ENCODE data around the gene DAPK3.
"Not testable (repeated sequence)": the region's sequence is repeated elsewhere in the genome, so short reads cannot be mapped to it uniquely, and the experiment has no call there.

Gene DAPK3

DNA sequence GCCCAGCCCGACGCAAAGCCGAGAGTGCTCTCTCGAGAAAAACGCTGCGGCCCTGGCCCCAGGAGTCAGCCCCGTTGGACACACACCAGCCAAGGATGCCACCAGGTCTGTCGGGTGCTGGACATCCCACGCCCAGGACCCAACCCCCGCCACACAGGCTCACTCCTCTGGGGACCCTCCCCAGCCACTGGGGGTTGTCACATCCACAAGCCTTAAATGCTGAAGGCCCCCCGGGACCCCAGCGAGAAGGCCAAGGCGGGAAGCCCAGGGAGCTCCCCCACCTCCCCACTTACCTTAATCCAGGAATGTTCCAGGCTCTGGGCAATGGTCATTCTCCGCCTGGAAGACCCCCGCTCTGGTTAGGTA is 11.2 kb downstream of the DAPK3 start:
- DNase-seq (ENCODE audit: insufficient read length) (no peak), FAIRE-seq (no peak)
- no peak for TF ChIP-seq POLR2AphosphoS5 (IDR thresholded peaks at IDR 0.05; ENCODE audit: low read depth, low read length)
- TF ChIP-seq TAF1 (IDR thresholded peaks at IDR 0.05; ENCODE audit: borderline replicate concordance, low read depth, low read length) = no peak
- TF ChIP-seq POLR2A (IDR thresholded peaks at IDR 0.05; ENCODE audit: low read depth, low read length) = no peak

DNA sequence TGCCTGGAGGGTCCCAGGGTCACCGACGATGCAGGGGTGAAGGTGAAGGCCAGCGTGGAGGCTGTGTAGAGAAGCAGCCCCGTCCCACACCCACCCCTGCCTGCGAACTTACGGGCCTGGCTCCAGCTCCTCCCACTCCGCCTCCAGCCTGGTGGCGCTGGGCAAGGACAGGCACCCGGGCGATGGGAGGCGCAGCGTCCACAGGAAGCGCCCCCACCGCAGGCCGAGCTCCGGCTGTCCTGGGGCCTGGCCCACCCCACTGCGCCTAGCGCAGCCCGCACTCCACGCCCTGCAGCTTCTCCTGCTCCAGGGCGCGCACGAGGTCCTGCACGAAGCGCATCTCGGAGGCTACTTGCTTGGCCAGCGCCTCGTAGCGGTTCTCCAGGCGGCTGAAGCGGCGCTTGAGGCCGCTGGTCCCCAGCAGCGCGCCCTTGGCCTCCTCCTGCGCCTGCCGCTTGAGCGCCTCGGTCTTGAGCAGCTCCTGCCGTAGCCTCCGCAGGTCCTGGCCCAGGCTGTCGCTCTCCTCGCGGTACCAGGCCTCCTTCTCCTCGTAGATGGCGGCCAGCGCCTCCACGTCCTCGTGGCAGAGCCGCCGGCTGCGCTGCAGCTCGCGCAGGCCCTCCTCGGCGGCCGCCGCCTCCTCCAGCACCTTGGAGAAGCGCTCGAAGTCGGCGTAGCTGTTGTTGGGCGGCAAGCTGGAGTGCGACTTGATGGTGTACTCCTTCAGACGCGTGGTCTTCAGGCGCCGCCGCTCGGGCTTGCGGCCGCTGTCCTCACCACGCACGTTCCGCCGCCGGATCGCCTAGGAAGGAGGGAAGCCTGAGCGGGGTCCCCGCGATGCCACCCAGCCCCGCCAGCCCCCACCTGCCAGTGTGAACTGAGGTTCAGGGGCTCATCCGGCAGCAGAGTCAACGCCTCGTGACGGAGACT is 11.8 kb downstream of the DAPK3 start:
- no peak for TF ChIP-seq POLR2AphosphoS5 (IDR thresholded peaks at IDR 0.05; ENCODE audit: low read depth, low read length)
- no peak for TF ChIP-seq POLR2A (IDR thresholded peaks at IDR 0.05; ENCODE audit: low read depth, low read length)
- no peak for TF ChIP-seq TAF1 (IDR thresholded peaks at IDR 0.05; ENCODE audit: borderline replicate concordance, low read depth, low read length)
- DNase-seq (ENCODE audit: insufficient read length) (no peak), FAIRE-seq (no peak)

DNA sequence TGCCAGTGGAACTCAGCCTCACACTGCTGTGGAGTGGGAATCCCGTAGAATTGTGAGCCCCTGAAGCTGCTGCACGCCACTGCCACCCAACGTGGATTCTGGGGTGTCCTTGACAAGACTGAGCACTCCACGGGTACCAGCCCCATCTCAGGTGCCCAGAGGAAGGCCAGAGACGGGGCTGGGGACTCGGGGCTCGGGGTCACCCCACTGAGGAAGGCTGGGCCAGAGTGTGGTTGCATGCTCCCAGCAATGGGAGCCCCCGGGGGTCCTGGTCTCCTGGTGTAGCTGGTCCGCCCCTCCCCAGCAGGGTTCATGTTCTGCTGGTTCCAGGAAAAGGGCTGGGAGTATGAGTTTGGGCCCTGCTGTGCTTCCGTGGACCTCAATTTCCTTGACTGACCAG is 15.2 kb downstream of the DAPK3 start:
- no peak for FAIRE-seq
- no peak for DNase-seq (ENCODE audit: insufficient read length)
- TF ChIP-seq POLR2A (IDR thresholded peaks at IDR 0.05; ENCODE audit: low read depth, low read length) (no peak), POLR2AphosphoS5 (IDR thresholded peaks at IDR 0.05; ENCODE audit: low read depth, low read length) (no peak), TAF1 (IDR thresholded peaks at IDR 0.05; ENCODE audit: borderline replicate concordance, low read depth, low read length) (no peak)

DNA sequence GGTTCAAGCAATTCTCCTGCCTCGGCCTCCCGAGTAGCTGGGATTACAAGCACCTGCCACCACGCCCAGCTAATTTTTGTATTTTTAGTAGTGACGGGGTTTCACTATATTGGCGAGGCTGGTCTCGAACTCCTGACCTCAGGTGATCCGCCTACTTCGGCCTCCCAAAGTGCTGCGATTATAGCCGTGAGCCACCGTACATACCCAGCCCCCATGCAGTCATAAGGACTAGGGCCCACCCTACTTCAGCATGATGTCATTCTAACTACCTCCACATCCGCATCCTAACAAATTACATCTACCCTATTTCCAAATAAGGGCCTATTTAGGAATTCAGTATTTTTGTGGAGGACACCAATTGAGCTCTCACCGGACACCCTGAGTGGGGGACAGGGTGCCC is 15.6 kb downstream of the DAPK3 start:
- FAIRE-seq; DNase-seq (ENCODE audit: insufficient read length): not testable (repeated sequence)

DNA sequence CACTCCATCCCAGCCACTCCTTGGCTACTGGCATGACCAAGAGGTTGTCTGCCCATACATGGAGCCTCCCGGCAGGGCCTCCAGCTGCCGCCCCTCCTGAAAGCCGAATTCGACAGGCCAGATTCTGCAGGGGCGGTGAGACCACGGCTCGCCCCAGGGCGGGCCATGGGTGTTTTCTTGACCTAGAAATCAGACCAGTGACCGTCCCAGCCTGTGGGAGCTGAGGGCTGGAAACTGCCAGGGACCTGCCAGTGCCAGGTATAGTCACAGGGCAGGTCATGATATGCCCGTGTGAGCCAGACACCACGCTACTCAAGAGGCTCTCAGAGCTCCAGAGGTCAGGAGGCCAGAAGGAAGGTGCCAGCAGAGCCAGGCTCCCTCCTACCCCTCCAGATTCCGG is 16.8 kb downstream of the DAPK3 start:
- DNase-seq (ENCODE audit: insufficient read length) = no peak
- TF ChIP-seq POLR2A (IDR thresholded peaks at IDR 0.05; ENCODE audit: low read depth, low read length) (no peak), POLR2AphosphoS5 (IDR thresholded peaks at IDR 0.05; ENCODE audit: low read depth, low read length) (no peak), TAF1 (IDR thresholded peaks at IDR 0.05; ENCODE audit: borderline replicate concordance, low read depth, low read length) (no peak)
- no peak for FAIRE-seq

DNA sequence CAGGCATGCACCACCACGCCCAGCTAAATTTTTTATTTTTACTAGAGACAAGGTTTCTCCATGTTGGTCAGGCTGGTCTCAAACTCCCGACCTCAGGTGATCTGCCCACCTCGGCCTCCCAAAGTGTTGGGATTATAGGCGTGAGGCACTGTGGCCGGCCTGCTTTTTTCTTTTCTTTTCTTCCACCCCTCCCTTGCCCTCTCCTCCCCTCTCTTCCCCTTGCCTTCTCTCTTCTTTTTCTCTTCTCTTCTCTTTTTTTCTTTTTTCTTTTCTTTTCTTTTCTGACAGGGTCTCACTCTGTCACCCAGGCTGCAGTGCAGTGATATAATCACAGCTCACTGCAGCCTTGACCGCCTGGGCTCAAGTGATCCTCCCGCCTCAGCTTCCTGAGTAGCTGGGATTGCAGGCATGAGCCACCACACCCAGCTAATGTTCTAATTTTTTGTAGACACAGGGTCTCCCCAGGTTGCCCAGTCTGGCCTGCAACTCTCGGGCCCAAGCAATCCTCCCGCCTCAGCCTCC is 18.1 kb downstream of the DAPK3 start:
- DNase-seq (ENCODE audit: insufficient read length); FAIRE-seq: not testable (repeated sequence)

DNA sequence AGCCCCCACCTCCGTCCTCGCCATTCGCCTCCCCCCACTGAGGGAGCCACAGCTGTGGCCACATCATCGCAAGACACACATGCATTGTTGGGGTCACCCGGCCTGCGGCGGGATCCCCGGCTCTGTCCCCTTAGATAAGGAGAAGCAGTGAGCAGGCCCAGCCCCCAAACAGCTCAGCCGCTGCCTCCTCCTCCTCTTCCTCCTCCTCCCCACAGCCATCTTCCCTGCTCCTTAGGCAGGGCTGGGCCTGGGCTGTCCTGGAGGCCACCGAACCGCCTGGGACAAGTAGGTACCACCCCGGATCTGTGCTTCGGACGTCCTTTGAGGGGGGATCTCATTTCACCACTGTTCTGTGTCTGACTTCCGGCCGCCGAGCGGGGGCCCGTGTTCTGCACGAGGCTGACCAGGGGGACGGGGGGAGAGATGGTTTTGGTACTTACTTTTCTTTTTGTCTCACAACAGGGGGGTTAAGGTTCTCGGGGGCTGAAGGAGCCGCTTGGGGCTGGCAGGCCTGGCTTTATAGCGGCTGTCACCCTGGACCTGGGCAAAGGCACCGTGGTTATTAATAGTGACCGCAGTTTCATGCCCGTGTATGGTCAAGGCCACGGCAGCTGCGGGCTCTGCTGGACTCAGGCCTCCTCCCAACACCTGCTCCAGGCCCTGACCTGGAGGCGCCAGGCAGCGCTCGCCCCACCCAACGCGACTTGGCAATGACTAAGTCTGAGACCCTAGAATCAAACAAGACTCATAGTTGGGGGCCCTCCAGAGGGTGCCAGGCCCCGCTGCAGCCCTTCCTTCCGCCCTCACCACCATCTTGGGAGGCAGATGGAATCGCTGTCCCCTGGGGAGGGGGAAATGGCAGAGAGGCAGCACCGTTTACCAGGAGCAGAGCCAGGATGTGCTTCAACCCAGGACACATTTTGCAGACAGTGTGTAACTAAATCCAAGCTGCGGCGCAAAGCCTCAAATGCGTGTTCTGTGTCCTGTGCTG is 19.7 kb downstream of the DAPK3 start:
- no peak for DNase-seq (ENCODE audit: insufficient read length)
- no peak for TF ChIP-seq TAF1 (IDR thresholded peaks at IDR 0.05; ENCODE audit: borderline replicate concordance, low read depth, low read length)
- no peak for TF ChIP-seq POLR2A (IDR thresholded peaks at IDR 0.05; ENCODE audit: low read depth, low read length)
- TF ChIP-seq POLR2AphosphoS5 (IDR thresholded peaks at IDR 0.05; ENCODE audit: low read depth, low read length) = no peak
- no peak for FAIRE-seq

DNA sequence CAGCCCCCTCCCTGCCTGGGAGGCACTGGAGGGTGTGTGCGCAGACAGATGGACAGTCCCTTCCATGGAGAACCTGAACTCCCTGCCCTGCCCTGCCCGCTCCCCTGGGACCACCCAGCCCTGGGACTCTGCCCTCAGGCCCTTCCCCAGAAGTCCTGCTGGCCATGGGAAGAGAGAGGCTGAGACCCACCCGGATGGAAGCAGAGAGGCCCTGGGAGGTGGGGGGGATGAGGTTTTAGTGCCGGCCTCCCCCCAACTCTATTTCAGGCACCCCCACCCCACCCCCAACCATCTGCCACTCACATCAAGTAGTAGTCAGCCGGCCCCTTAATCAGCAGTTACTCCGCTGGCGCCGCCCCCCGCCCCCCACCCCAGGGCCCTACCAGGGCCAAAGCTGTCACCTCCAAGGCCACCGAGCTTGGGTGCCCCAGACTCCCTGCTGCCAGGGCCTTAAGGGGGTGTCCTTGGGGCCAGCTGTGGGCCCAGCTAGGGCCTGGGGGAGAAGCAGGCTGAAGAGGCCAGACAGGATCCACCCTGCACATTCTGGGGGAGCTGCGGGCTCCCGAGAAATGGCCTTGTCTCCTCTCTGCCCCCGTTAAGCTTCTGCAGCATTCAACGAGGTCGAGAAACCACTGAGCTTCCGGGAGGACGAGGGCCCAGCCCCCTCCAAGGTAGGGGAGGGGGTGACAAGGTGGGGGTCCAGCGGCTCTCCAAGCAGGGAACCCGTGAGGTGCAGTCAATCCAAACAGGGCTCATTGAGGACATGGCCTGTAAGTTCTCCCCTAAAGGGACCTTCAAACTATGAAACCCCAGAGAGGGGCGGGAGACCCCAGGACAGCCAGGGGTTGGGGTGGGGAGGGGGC is 20.7 kb downstream of the DAPK3 start:
- FAIRE-seq (no peak), DNase-seq (ENCODE audit: insufficient read length) (no peak)
- no peak for TF ChIP-seq POLR2A (IDR thresholded peaks at IDR 0.05; ENCODE audit: low read depth, low read length)
- TF ChIP-seq TAF1 (IDR thresholded peaks at IDR 0.05; ENCODE audit: borderline replicate concordance, low read depth, low read length) = no peak
- TF ChIP-seq POLR2AphosphoS5 (IDR thresholded peaks at IDR 0.05; ENCODE audit: low read depth, low read length) = no peak

DNA sequence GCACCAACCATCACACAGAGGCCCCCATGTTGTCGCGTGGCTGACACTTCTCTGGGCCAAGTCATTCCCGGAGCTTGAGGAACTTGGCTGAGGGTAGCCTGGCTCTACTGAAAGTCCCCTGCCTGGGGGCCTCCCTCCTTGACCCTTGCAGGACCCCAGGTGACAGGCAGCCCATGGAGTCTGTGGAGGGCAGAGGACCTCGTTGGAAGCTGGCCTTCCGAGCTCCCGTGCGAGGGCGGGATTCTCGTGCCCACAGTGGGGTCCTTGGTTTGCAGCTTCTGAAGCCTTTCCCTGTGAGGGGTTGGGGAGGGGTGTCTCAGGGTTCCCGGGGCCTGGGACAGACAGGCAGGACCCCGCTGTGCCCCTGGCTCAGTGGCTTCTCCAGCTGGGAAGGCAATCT is 21.6 kb downstream of the DAPK3 start:
- DNase-seq (ENCODE audit: insufficient read length) (no peak), FAIRE-seq (no peak)
- TF ChIP-seq TAF1 (IDR thresholded peaks at IDR 0.05; ENCODE audit: borderline replicate concordance, low read depth, low read length) = no peak
- TF ChIP-seq POLR2AphosphoS5 (IDR thresholded peaks at IDR 0.05; ENCODE audit: low read depth, low read length) = no peak
- no peak for TF ChIP-seq POLR2A (IDR thresholded peaks at IDR 0.05; ENCODE audit: low read depth, low read length)

DNA sequence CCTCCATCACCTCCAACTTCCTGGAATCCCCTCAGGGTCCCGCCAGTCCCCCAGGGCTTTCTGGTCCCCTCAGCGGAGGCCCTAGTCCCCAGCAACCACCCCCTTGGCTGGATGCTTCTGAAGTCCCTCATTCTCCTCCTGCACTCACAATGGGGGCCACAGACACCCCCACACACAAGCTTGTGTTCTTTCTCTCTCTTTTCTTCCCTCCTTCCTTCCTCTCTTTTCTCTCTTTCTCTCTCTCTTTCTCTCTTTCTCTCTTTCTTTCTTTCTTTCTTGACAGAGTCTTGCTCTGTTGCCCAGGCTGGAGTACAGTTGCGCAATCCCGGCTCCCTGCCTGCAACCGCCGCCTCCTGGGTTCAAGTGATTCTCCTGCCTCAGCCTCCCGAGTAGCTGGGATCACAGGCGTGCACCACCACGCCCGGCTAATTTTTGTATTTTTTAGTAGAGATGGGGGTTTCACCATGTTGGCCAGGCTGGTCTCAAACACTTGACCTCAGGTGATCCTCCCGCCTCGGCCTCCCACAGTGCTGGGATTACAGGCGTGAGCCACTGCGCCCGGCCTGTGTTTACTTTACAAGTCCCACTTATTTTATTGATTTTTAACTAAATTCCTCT is 23.5 kb downstream of the DAPK3 start:
- not testable (repeated sequence) for DNase-seq (ENCODE audit: insufficient read length); FAIRE-seq

DNA sequence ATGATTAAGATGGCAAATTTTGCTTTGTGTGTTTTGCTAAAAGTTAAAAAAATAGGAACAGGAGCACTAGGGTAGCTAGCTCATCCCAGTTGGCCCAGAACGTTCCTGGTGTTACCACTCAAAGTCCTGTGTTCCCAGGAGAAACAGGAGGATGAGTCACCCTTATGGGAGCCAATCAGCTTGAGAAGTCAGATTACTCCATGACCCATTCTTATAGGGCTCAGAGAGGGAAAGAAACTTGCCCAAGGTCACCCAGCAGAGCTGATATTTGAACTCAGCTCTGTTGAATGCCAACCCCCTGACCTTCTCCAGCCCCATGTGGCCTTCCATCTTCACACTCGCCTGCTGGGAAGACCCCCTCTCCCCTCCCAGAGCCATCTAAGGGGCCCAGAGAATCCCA is 25.1 kb downstream of the DAPK3 start:
- DNase-seq (ENCODE audit: insufficient read length) (no peak), FAIRE-seq (no peak)
- TF ChIP-seq POLR2AphosphoS5 (IDR thresholded peaks at IDR 0.05; ENCODE audit: low read depth, low read length) = no peak
- TF ChIP-seq POLR2A (IDR thresholded peaks at IDR 0.05; ENCODE audit: low read depth, low read length) = no peak
- TF ChIP-seq TAF1 (IDR thresholded peaks at IDR 0.05; ENCODE audit: borderline replicate concordance, low read depth, low read length) = no peak
